ENCODE results near the gene ZBED2.
"Not testable (repeated sequence)": the region's sequence is repeated elsewhere in the genome, so short reads cannot be mapped to it uniquely, and the experiment has no call there.

The ZBED2 gene, protein sequence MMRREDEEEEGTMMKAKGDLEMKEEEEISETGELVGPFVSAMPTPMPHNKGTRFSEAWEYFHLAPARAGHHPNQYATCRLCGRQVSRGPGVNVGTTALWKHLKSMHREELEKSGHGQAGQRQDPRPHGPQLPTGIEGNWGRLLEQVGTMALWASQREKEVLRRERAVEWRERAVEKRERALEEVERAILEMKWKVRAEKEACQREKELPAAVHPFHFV

GRCh38 chr3:111595232-111595631 is at the start of gene ZBED2:
TSS of gene ZBED2 (minus strand) at chr3:111595346. CDS start at chr3:111594201, 1,145 bp downstream.
- H3K27me3 ChIP-seq (ENCODE audit: control insufficient read depth, insufficient read depth, low read length): no peaks in the 10 kb centered on the region
- no peaks in the 10 kb centered on the region for H3K36me3 ChIP-seq (ENCODE audit: control insufficient read depth, insufficient read depth, low read length)
- H3K4me3 ChIP-seq (ENCODE audit: low read length): no peak within 1 kb of the TSS
- no peak within 1 kb of the TSS for H3K27ac ChIP-seq (ENCODE audit: low read depth, low read length)
- H3K4me1 ChIP-seq (ENCODE audit: control insufficient read depth, insufficient read depth, low read length): no peaks in the 10 kb centered on the region
- no peak within 1 kb of the TSS for H3K9ac ChIP-seq (ENCODE audit: low read length)

DNA sequence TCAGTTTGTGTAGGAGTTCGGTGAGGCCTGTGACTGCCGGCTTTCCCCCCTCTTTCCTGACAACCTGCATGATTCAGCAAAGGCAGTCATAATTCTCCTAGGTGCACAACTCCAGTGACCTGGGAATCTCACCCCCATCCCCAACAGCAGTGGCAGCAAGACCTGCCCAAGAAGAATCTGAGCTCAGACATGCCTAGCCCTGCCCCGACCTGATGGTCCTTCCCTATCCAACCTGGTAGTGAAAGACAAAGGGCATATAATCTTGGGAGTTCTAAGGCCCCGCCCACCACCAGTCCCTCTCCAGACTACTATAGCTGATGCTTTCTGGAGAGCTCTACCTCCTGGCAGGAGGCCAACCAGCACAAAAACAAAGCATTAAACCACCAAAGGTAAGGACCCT is 44.2 kb upstream of the ZBED2 start:
- Histone ChIP-seq H3K4me1 (ENCODE audit: control insufficient read depth, insufficient read depth, low read length) (no peaks in the 10 kb centered on the region), H3K4me3 (ENCODE audit: low read length) (no peak overlapping the region), H3K9ac (ENCODE audit: low read length) (no peak overlapping the region), H3K27me3 (ENCODE audit: control insufficient read depth, insufficient read depth, low read length) (no peaks in the 10 kb centered on the region), H3K36me3 (ENCODE audit: control insufficient read depth, insufficient read depth, low read length) (no peaks in the 10 kb centered on the region), H3K27ac (ENCODE audit: low read depth, low read length) (no peak overlapping the region)

- no peak overlapping the region for H3K27ac ChIP-seq (ENCODE audit: low read depth, low read length)
- H3K4me3 ChIP-seq (ENCODE audit: low read length): no peak overlapping the region
- no peaks in the 10 kb centered on the region for H3K36me3 ChIP-seq (ENCODE audit: control insufficient read depth, insufficient read depth, low read length)
- H3K4me1 ChIP-seq (ENCODE audit: control insufficient read depth, insufficient read depth, low read length): no peaks in the 10 kb centered on the region
- no peaks in the 10 kb centered on the region for H3K27me3 ChIP-seq (ENCODE audit: control insufficient read depth, insufficient read depth, low read length)
- no peak overlapping the region for H3K9ac ChIP-seq (ENCODE audit: low read length)
Observed at GRCh38 chr3:111636366-111636885, 41.3 kb upstream of the ZBED2 start.

DNA sequence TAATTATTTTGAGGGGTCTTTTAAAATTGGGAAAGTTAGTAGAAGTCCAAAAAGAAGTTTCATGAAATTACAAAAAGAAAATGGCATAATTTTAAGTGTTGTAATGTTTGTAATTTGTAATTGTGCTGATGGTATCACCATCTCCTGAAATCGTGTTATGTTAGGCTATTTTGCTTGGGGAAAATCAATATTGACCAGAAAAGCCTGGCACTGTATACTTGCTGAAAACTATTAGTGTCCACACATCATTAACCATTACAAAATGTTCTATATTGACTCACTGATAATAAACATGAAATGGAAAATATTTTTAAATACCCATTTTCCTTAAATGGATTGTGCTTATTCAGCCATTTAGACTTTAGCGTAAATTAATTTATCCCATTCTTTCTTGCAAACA is 40.3 kb upstream of the ZBED2 start:
- no peaks in the 10 kb centered on the region for H3K27me3 ChIP-seq (ENCODE audit: control insufficient read depth, insufficient read depth, low read length)
- no peaks in the 10 kb centered on the region for H3K36me3 ChIP-seq (ENCODE audit: control insufficient read depth, insufficient read depth, low read length)
- H3K9ac ChIP-seq (ENCODE audit: low read length): no peak overlapping the region
- H3K4me1 ChIP-seq (ENCODE audit: control insufficient read depth, insufficient read depth, low read length): no peaks in the 10 kb centered on the region
- H3K27ac ChIP-seq (ENCODE audit: low read depth, low read length): no peak overlapping the region
- H3K4me3 ChIP-seq (ENCODE audit: low read length): no peak overlapping the region

DNA sequence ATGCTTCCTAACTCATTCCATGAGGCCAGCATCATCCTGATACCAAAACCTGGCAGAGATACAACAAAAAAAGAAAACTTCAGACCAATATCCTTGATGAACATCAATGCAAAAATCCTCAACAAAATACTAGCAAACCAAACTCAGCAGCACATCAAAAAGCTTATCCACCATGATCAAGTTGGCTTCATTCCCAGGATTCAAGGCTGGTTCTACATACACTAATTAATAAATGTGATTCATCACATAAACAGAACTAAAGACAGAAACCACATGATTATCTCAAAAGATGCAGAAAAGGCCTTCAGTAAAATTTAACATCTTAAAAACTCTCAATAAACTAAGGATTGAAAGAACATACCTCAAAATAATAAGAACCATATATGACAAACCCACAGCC is 35.5 kb upstream of the ZBED2 start:
- not testable (repeated sequence) for H3K9ac ChIP-seq (ENCODE audit: low read length); H3K36me3 ChIP-seq (ENCODE audit: control insufficient read depth, insufficient read depth, low read length); H3K4me3 ChIP-seq (ENCODE audit: low read length); H3K27ac ChIP-seq (ENCODE audit: low read depth, low read length); H3K4me1 ChIP-seq (ENCODE audit: control insufficient read depth, insufficient read depth, low read length); H3K27me3 ChIP-seq (ENCODE audit: control insufficient read depth, insufficient read depth, low read length)

- H3K9ac ChIP-seq (ENCODE audit: low read length); H3K27ac ChIP-seq (ENCODE audit: low read depth, low read length); H3K4me1 ChIP-seq (ENCODE audit: control insufficient read depth, insufficient read depth, low read length); H3K36me3 ChIP-seq (ENCODE audit: control insufficient read depth, insufficient read depth, low read length); H3K27me3 ChIP-seq (ENCODE audit: control insufficient read depth, insufficient read depth, low read length); H3K4me3 ChIP-seq (ENCODE audit: low read length): not testable (repeated sequence)
Observed at GRCh38 chr3:111629018-111629417, 33.9 kb upstream of the ZBED2 start.

- Histone ChIP-seq H3K4me3 (ENCODE audit: low read length) (no peak overlapping the region), H3K4me1 (ENCODE audit: control insufficient read depth, insufficient read depth, low read length) (no peaks in the 10 kb centered on the region), H3K36me3 (ENCODE audit: control insufficient read depth, insufficient read depth, low read length) (no peaks in the 10 kb centered on the region), H3K27ac (ENCODE audit: low read depth, low read length) (no peak overlapping the region), H3K9ac (ENCODE audit: low read length) (no peak overlapping the region), H3K27me3 (ENCODE audit: control insufficient read depth, insufficient read depth, low read length) (no peaks in the 10 kb centered on the region)
Observed at GRCh38 chr3:111627092-111627491, 31.9 kb upstream of the ZBED2 start.

DNA sequence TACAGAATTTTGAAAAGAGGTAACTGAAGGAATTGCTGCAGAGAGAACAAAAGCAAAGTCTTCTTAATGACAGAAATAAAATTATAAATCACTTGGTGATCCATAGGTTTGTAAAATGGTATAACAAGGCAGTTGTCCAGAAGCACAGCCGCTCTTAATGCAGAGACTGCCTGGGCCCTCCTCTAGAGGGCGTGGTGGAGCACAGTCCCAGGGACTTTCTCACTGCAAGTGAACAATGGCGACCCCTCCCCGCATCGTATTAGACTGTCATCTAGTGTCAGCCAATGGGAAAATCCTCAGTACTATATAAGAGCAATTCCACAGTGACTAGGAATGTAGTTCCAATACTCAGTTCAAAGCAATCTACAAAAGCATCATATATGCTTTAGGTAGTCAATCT is 26.4 kb upstream of the ZBED2 start:
- Histone ChIP-seq H3K4me3 (ENCODE audit: low read length) (no peak overlapping the region), H3K9ac (ENCODE audit: low read length) (no peak overlapping the region), H3K27me3 (ENCODE audit: control insufficient read depth, insufficient read depth, low read length) (no peaks in the 10 kb centered on the region), H3K4me1 (ENCODE audit: control insufficient read depth, insufficient read depth, low read length) (no peaks in the 10 kb centered on the region), H3K36me3 (ENCODE audit: control insufficient read depth, insufficient read depth, low read length) (no peaks in the 10 kb centered on the region), H3K27ac (ENCODE audit: low read depth, low read length) (no peak overlapping the region)

- Histone ChIP-seq H3K27ac (ENCODE audit: low read depth, low read length) (no peak overlapping the region), H3K36me3 (ENCODE audit: control insufficient read depth, insufficient read depth, low read length) (no peaks in the 10 kb centered on the region), H3K27me3 (ENCODE audit: control insufficient read depth, insufficient read depth, low read length) (no peaks in the 10 kb centered on the region), H3K9ac (ENCODE audit: low read length) (no peak overlapping the region), H3K4me1 (ENCODE audit: control insufficient read depth, insufficient read depth, low read length) (no peaks in the 10 kb centered on the region), H3K4me3 (ENCODE audit: low read length) (no peak overlapping the region)
Observed at GRCh38 chr3:111619833-111620232, 24.7 kb upstream of the ZBED2 start.

GRCh38 chr3:111618945-111619344 is 23.8 kb upstream of the ZBED2 start:
- H3K27ac ChIP-seq (ENCODE audit: low read depth, low read length): no peak overlapping the region
- no peak overlapping the region for H3K4me3 ChIP-seq (ENCODE audit: low read length)
- H3K36me3 ChIP-seq (ENCODE audit: control insufficient read depth, insufficient read depth, low read length): no peaks in the 10 kb centered on the region
- no peaks in the 10 kb centered on the region for H3K27me3 ChIP-seq (ENCODE audit: control insufficient read depth, insufficient read depth, low read length)
- no peaks in the 10 kb centered on the region for H3K4me1 ChIP-seq (ENCODE audit: control insufficient read depth, insufficient read depth, low read length)
- H3K9ac ChIP-seq (ENCODE audit: low read length): no peak overlapping the region

DNA sequence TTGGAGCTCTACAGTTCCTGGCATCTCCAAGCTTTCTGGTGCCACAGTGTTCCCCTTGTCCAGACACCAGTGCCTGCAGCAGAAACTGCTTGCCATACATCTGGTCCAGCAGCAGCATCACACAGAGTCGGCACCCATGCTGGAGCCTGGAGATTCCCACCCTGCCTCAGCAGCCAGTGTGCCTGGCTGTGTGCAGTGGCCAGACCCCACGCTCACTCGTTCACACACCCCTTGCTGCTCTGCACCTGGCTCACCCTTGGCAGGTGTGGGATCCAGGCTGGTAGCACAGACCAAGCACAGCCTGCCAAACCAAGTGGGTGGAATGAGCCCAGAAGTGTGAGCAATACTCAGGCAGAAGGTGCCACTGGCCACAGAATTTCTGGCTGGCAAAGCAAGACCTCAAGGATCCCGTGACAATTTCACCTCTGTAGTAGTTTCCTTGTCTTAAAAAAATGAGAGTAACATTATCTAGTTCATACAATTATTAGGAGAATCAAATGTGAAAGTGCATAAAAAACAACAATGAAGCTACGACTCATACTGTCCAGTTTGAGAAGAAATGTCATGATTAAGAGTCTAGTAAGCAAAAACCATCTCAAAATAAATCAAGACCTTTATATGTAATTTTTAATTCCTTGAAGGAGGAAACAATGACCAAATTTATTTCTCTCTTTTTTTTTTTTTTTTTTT is 22.9 kb upstream of the ZBED2 start:
- H3K4me1 ChIP-seq (ENCODE audit: control insufficient read depth, insufficient read depth, low read length): no peaks in the 10 kb centered on the region
- no peak overlapping the region for H3K9ac ChIP-seq (ENCODE audit: low read length)

GRCh38 chr3:111617406-111617805 is 22.3 kb upstream of the ZBED2 start:
- H3K4me3 ChIP-seq (ENCODE audit: low read length): no peak overlapping the region
- no peaks in the 10 kb centered on the region for H3K4me1 ChIP-seq (ENCODE audit: control insufficient read depth, insufficient read depth, low read length)
- no peak overlapping the region for H3K27ac ChIP-seq (ENCODE audit: low read depth, low read length)
- no peak overlapping the region for H3K9ac ChIP-seq (ENCODE audit: low read length)
- H3K27me3 ChIP-seq (ENCODE audit: control insufficient read depth, insufficient read depth, low read length): no peaks in the 10 kb centered on the region
- H3K36me3 ChIP-seq (ENCODE audit: control insufficient read depth, insufficient read depth, low read length): no peaks in the 10 kb centered on the region

More for the DNA sequence above, 22.9 kb upstream of the ZBED2 start:
- Histone ChIP-seq H3K27ac (ENCODE audit: low read depth, low read length) (no peak overlapping the region), H3K36me3 (ENCODE audit: control insufficient read depth, insufficient read depth, low read length) (no peaks in the 10 kb centered on the region), H3K27me3 (ENCODE audit: control insufficient read depth, insufficient read depth, low read length) (no peaks in the 10 kb centered on the region), H3K4me3 (ENCODE audit: low read length) (no peak overlapping the region)

All from rectal smooth muscle tissue (tissue), 1 donor.